HG02571 (cell line): ENCODE measurements around the gene GNAT3.

ENCODE experiments used
- ATAC-seq: cut with Tn5 transposase; IDR thresholded peaks from one replicate; pipeline ENCODE4 v1.9.1; 2021; ENCODE audit warnings: mild to moderate bottlenecking, moderate library complexity; ENCODE audit not compliant: unreplicated experiment

Gene GNAT3

DNA sequence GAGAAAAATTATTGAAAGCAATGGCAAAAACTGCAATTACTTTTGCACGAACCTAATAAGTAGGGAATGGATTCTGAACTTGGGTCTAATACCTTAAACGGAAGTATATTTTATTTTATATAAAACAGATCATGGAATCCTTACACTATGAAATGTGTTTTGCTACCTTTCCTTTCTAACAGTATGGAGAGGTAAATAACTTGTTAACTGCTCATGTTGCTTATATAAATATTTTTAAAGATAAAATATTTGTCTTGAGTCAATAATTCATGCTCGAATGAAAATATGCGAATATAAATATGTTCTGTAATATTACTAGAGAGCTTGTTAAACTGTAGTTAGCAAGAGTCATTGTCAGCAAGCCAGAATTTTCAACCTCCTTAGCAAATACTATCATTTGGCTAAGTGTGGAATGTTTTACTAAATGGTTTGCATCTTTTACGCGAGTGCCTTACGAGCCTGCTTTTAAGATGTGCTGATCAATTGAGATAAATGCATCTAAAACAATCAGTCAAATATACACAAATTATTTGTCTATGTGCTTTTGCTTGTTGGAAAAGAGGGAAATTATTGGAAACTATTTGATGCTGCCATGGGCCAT is 5.9 kb downstream of the GNAT3 start:
- ATAC-seq, result no peak

GRCh38 chr7:80500325-80500724 is 11.5 kb downstream of the GNAT3 start:
- no peak for ATAC-seq

GRCh38 chr7:80499350-80499953 is 12.4 kb downstream of the GNAT3 start:
- no peak for ATAC-seq

GRCh38 chr7:80498481-80499349 is 13.1 kb downstream of the GNAT3 start:
- ATAC-seq, result no peak

- ATAC-seq, result no peak
These were observed 15.3 kb downstream of the GNAT3 start for GRCh38 chr7:80496586-80496985.

GRCh38 chr7:80493121-80493849 is 18.6 kb downstream of the GNAT3 start:
- no peak for ATAC-seq

DNA sequence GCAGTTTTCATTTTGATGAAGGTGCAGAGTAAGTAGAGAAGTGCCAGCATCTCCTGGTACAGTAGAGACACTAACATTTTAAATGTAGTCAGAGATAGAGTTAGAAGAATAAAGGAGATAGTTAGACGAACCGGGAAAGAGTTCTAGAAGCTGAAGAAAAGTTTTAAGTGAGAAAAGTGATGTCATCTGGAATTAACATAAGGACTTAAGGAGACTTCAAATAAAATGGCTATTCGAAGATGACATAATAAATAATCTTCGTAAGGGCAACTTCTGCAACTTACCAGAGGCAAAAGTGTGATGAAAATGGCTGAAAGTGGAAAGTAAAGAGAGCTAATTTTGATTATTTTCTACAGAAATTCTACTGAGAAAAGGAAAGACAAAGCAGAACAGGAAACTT is 20.4 kb downstream of the GNAT3 start:
- ATAC-seq, result no peak

DNA sequence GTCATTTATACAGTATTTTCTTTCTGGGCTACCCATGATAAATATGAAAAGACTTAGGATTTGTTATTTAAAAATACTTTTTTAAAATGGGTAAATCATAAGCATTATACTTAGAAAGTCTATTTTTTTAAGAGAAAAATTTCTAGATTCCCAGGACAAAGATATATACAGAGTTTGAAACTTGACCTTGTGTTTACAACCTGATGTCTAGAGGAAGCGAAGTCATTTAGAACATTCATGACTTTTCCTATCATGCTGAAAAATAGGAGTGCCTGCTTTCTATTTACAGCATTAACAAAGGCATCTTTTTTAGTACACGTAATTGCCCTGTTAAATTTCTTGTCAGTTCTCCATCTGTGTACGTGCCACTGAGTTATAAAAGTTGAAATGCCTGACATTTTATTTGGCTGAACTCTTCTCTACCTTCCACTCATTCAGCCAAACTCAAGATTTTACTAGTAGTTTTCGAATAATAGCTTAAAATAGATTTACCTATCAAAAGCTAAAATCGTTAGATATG is 23.0 kb downstream of the GNAT3 start:
- no peak for ATAC-seq

DNA sequence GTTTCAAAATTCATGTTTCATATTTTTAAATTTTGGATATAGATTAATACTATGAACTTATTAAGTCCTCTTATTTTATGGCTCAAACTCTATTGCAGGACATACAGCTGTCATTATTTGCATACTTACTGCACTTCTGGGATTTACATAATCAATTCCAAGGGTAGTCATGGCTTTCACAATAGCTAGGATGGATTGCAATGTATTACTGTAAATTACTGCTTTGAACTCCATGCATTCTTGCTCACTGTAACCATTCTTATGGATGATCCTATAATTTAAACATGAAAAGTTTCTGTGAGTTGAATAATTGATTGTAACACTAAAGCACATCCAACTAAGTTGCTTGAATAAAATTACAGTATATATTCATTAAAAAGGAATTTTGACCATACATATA is 23.5 kb downstream of the GNAT3 start:
- no peak for ATAC-seq

GRCh38 chr7:80485721-80486120 is 26.1 kb downstream of the GNAT3 start:
- no peak for ATAC-seq

- ATAC-seq, result no peak
These were observed 28.9 kb downstream of the GNAT3 start for GRCh38 chr7:80482950-80483349.

GRCh38 chr7:80481196-80481884 is 30.5 kb downstream of the GNAT3 start:
- ATAC-seq, result no peak

DNA sequence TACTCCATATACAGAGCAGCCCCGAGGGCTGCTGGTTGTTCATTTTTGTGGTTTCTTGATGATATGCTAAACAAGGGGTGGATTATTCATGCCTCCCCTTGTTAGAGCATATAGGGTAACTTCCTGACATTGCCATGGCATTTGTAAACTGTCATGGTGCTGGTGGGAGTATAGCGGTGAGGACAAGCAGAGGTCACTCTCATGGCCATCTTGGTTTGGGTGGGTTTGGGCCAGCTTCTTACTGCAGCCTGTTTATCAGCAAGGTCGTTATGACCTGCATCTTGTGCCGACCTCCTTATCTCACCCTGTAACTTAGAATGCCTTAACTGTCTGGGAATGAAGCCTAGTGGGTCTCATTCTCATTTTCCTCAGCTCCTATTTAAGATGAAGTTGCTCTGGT is 31.3 kb downstream of the GNAT3 start:
- ATAC-seq, result no peak

DNA sequence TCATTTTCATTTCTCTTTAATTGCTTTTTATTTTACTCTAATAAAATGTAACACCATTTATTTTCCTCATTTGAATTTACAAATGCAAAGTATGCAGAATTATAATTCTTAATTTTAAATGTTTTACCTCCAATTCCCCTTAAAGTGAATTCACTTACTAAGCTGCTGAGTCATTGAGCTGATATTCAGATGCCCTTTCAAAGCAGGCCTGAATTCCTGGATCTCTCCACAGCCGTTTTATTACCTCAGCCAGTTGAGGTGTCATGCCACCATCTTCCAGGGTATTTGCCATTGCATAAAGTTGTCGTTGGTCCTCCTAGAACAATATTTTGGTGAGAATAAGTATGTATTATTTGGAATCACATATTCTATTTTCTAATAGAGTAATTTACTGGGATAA is 33.2 kb downstream of the GNAT3 start:
- ATAC-seq, result no peak

GRCh38 chr7:80476035-80476434 is 35.8 kb downstream of the GNAT3 start:
- ATAC-seq, result no peak

GRCh38 chr7:80475383-80475782 is 36.5 kb downstream of the GNAT3 start:
- ATAC-seq, result no peak

DNA sequence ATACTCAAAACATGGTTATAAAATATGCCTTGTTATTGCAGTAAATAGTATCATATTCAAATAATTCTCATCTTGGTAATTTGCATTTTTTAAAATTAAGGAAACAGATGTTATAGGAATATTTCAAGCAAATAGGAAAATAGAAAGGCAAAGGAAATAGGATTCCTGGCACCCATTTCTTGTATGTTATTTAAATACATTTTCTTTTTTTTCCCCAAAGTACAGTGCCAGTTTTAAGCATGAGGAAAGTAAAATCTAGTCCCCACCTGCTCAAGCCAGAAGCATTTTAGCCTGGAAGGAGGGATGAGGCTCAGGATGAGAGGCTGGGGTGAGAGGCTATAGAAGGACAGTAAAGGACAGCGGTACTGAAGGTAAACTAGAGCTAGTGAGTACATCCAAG is 38.1 kb downstream of the GNAT3 start:
- no peak for ATAC-seq

DNA sequence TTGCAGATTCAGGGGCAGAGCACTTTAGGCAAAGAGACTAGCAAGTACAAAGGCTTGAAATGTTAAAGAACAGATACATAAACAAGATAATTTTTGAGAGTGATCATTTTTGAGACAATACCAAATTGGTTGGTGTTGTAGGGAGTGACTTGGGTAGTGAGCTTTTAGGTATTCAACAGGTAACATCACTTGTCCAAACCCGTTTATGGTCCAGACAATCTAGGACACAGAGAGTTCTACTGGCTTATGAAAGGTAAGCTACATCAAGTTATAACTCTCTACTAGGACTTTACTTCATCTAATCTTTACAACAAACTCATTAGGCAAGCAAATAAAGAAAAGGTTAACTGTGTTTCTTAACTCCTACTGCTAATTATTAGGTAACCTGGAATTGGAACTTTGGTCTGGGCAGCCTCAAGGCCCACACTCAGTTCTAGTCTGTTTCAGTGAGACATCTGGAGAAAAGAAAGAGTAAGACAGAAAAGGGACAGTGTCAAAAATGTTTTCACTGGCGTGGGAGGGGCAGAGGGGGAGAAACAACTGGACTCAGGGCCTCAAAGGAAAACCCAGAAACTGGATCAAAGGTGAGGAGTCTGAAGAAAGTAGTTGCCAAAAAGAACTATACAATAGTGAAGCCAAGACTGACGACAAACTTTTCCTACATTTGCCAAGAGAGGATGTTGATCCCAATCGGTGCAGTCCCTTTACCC is 39.2 kb downstream of the GNAT3 start:
- no peak for ATAC-seq

DNA sequence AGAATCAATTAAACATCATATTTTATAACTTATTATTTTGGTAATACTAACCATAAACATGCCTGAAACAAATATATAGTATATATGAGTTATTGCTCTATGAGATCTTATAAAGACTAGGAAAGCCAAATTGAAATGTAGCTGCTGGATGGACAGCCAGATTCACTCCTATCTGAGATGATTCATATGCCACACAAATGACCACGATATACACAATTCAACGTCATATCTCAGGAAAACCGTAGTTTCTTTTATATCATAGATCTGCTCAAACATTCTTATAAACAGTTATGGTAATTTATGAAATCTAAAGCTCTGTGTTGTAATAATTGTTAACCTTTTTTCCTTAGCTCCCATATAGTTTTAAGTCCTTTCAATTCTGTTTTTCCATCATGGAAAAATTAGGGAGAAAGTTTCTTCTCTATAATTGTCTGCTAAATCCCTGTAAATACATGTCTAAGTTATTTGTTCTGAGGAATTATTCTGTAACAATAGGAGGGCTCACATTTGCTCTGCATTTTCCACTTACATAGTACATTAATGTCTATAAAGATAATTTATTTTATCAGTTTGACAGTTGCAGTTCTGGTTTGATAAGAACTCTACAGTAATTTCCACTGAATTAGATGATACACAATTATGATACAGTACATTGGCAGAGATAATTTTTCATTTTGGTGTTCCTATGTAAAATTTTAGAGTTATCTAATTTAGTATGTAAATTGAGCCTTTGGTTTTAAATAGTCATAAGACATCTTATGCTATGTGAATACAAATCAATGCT is 42.7 kb downstream of the GNAT3 start:
- ATAC-seq, result no peak
